DND-41 (cell line): Measurements from ENCODE around the gene TTYH1.

ENCODE experiments used
- ATAC-seq: fragments of 200-7000 bp; cut with Tn5 transposase; 3 replicates; pipeline ENCODE4 v1.9.1; 2021; ENCODE audit warnings: low read depth; ENCODE audit not compliant: insufficient read depth
- DNase-seq: peaks from one replicate; pipeline ENCODE4 v3.0.0-alpha.2; 2020
- H2AFZ ChIP-seq: 2 replicates; pipeline ENCODE4 v1.6.0; 2012; ENCODE audit warnings: low read depth, low read length
- H3K27ac ChIP-seq: 2 replicates; pipeline ENCODE4 v1.5.1; 2012; ENCODE audit warnings: low read length, inconsistent platforms
- H3K27me3 ChIP-seq: fragments of 200-600 bp; sonication (generic); 2 replicates; pipeline ENCODE4 v1.6.0; 2012; ENCODE audit warnings: low read length, mild to moderate bottlenecking, inconsistent platforms; ENCODE audit not compliant: insufficient read depth, poor library complexity
- H3K36me3 ChIP-seq: 2 replicates; pipeline ENCODE4 v1.5.1; 2012; ENCODE audit warnings: low read length, inconsistent platforms; ENCODE audit not compliant: insufficient read depth
- H3K4me1 ChIP-seq: 2 replicates; pipeline ENCODE4 v1.5.1; 2012; ENCODE audit warnings: mild to moderate bottlenecking, low read length; ENCODE audit not compliant: insufficient read depth
- H3K4me2 ChIP-seq: 2 replicates; pipeline ENCODE4 v1.6.0; 2012; ENCODE audit warnings: mild to moderate bottlenecking, moderate library complexity, low read length, inconsistent platforms; ENCODE audit not compliant: insufficient read depth
- H3K4me3 ChIP-seq, 2 experiments: fragments of 200-600 bp in 1 of 2; shearing (Covaris generic) in 1 of 2; 2 replicates each; pipeline ENCODE4 v1.5.1; 2012 to 2016; ENCODE audit warnings: inconsistent platforms in 2 of 2, low read length in 2 of 2, mild to moderate bottlenecking in 2 of 2, low read depth in 1 of 2, moderate library complexity in 1 of 2
- H3K79me2 ChIP-seq: 2 replicates; pipeline ENCODE4 v1.6.0; 2012; ENCODE audit warnings: low read length, inconsistent platforms; ENCODE audit not compliant: insufficient read depth
- H3K9ac ChIP-seq: 2 replicates; pipeline ENCODE4 v1.6.0; 2012; ENCODE audit warnings: low read depth, mild to moderate bottlenecking, inconsistent platforms, low read length, moderate library complexity
- H3K9me3 ChIP-seq: 2 replicates; pipeline ENCODE4 v1.5.1; 2012; ENCODE audit warnings: low read length, moderate library complexity, mild to moderate bottlenecking, inconsistent platforms; ENCODE audit not compliant: insufficient read depth, severe bottlenecking
- H4K20me1 ChIP-seq: 2 replicates; pipeline ENCODE4 v1.6.0; 2012; ENCODE audit warnings: low read length; ENCODE audit not compliant: insufficient read depth
- CTCF ChIP-seq: IDR thresholded peaks from 2 replicates; pipeline ENCODE4 v1.5.1; 2012; ENCODE audit warnings: borderline replicate concordance, low read length, moderate library complexity, mild to moderate bottlenecking; ENCODE audit not compliant: poor library complexity, severe bottlenecking; ENCODE audit errors: extremely low read depth
- EZH2 ChIP-seq: IDR thresholded peaks from 3 replicates; pipeline ENCODE4 v1.6.1; 2012; ENCODE audit warnings: borderline replicate concordance, low read depth, mild to moderate bottlenecking, moderate library complexity, low read length, inconsistent platforms; ENCODE audit not compliant: severe bottlenecking

Gene TTYH1

GRCh38 chr19:54392105-54392504, 23.2 kb upstream of the TTYH1 start:
- H3K4me2 ChIP-seq, result no peak overlapping the region
- TF ChIP-seq EZH2, result no peak
- TF ChIP-seq CTCF, result no peak
- H3K79me2 ChIP-seq, result peaks cover 32% of the 10 kb centered on the region
- H4K20me1 ChIP-seq, result peaks cover 8% of the 10 kb centered on the region; the same call in 1 of the 2 replicates
- H3K9me3 ChIP-seq, result no peaks in the 10 kb centered on the region
- no peak overlapping the region for H3K9ac ChIP-seq
- H3K36me3 ChIP-seq, result no peaks in the 10 kb centered on the region
- DNase-seq, result no peak
- H2AFZ ChIP-seq, result no peak overlapping the region
- H3K27me3 ChIP-seq, result no peaks in the 10 kb centered on the region
- ATAC-seq, result no peak
- no peak overlapping the region for H3K4me3 ChIP-seq
- no peak overlapping the region for H3K27ac ChIP-seq
- H3K4me1 ChIP-seq, result peaks cover 48% of the 10 kb centered on the region

GRCh38 chr19:54393381-54393780, 21.9 kb upstream of the TTYH1 start:
- Histone ChIP-seq H3K4me1 (peaks cover 35% of the 10 kb centered on the region), H4K20me1 (peaks cover 8% of the 10 kb centered on the region; the same call in 1 of the 2 replicates), H3K4me2 (no peak overlapping the region), H3K4me3 (no peak overlapping the region), H3K79me2 (peaks cover 28% of the 10 kb centered on the region), H3K36me3 (no peaks in the 10 kb centered on the region), H3K27me3 (no peaks in the 10 kb centered on the region), H3K9ac (no peak overlapping the region), H2AFZ (no peak overlapping the region), H3K9me3 (no peaks in the 10 kb centered on the region), H3K27ac (no peak overlapping the region)
- DNase-seq, result no peak
- no peak for ATAC-seq
- TF ChIP-seq EZH2 (no peak), CTCF (no peak)

- H4K20me1 ChIP-seq, result peaks cover 8% of the 10 kb centered on the region; the same call in 1 of the 2 replicates
- H3K27ac ChIP-seq, result no peak overlapping the region
- no peak overlapping the region for H2AFZ ChIP-seq
- H3K4me3 ChIP-seq, result no peak overlapping the region
- no peak overlapping the region for H3K4me2 ChIP-seq
- H3K4me1 ChIP-seq, result peaks cover 12% of the 10 kb centered on the region
- DNase-seq, result no peak
- no peaks in the 10 kb centered on the region for H3K27me3 ChIP-seq
- H3K9ac ChIP-seq, result no peak overlapping the region
- no peak for ATAC-seq
- H3K9me3 ChIP-seq, result no peaks in the 10 kb centered on the region
- no peaks in the 10 kb centered on the region for H3K36me3 ChIP-seq
- TF ChIP-seq CTCF (no peak), EZH2 (no peak)
- H3K79me2 ChIP-seq, result peaks cover 12% of the 10 kb centered on the region
Measured at GRCh38 chr19:54395685-54396084, 19.6 kb upstream of the TTYH1 start.

- no peak for ATAC-seq
- no peaks in the 10 kb centered on the region for H3K27me3 ChIP-seq
- no peak for DNase-seq
- no peak for TF ChIP-seq EZH2
- no peak for TF ChIP-seq CTCF
- H3K4me2 ChIP-seq, result no peak overlapping the region
- no peaks in the 10 kb centered on the region for H3K79me2 ChIP-seq
- H4K20me1 ChIP-seq, result no peaks in the 10 kb centered on the region
- no peak overlapping the region for H3K27ac ChIP-seq
- no peak overlapping the region for H2AFZ ChIP-seq
- no peaks in the 10 kb centered on the region for H3K36me3 ChIP-seq
- no peak overlapping the region for H3K4me3 ChIP-seq
- H3K9ac ChIP-seq, result no peak overlapping the region
- no peaks in the 10 kb centered on the region for H3K4me1 ChIP-seq
- no peaks in the 10 kb centered on the region for H3K9me3 ChIP-seq
Measured at GRCh38 chr19:54399189-54399588, 16.1 kb upstream of the TTYH1 start.
